Kidney (tissue), 14 donors: ENCODE data around the gene KPTN. TPM values are rescaled to one million over a fixed set of nuclear protein-coding genes. Genes with fewer than 3 reads are reported as not detected.

Experiments used
- DNase-seq, 5 donors: peaks; one replicate each; pipeline ENCODE4 v3.0.0-alpha.2; 2013 to 2020
- FAIRE-seq: peaks from 2 replicates; lab custom pipeline; 2012; peaks lifted over from hg19 to GRCh38; lab: Jason Lieb, UNC
- H3K27ac ChIP-seq, 2 donors: one replicate each; pipeline ENCODE4 v1.7.0; 2013; ENCODE audit warnings: low read depth in 2 of 2, low read length in 2 of 2, inconsistent platforms in 1 of 2
- H3K27me3 ChIP-seq: one replicate; pipeline ENCODE4 v1.7.1; 2013; ENCODE audit warnings: low read length, inconsistent platforms; ENCODE audit not compliant: control insufficient read depth, insufficient read depth
- H3K36me3 ChIP-seq, 3 donors: one replicate each; pipeline versions ENCODE4 v1.7.0 to v1.7.1; 2013; ENCODE audit warnings: low read length in 3 of 3, control low read depth in 1 of 3, inconsistent platforms in 1 of 3; ENCODE audit not compliant: insufficient read depth in 3 of 3, control insufficient read depth in 2 of 3
- H3K4me1 ChIP-seq, 3 donors: one replicate each; pipeline versions ENCODE4 v1.7.0 to v1.7.1; 2013; ENCODE audit warnings: low read length in 3 of 3, inconsistent platforms in 1 of 3, low read depth in 1 of 3; ENCODE audit not compliant: control insufficient read depth in 2 of 3, insufficient read depth in 2 of 3
- H3K4me3 ChIP-seq, 3 donors: one replicate each; pipeline versions ENCODE4 v1.7.0 to v1.8.1; 2013; ENCODE audit warnings: low read length in 3 of 3, control low read depth in 1 of 3, inconsistent platforms in 1 of 3
- H3K9ac ChIP-seq, 3 donors: one replicate each; pipeline versions ENCODE4 v1.7.0 to v1.7.1; 2013; ENCODE audit warnings: low read length in 3 of 3, control low read depth in 1 of 3, inconsistent platforms in 1 of 3
- H3K9me3 ChIP-seq, 3 donors: one replicate each; pipeline versions ENCODE4 v1.7.0 to v1.7.1; 2013; ENCODE audit warnings: low read length in 3 of 3, control low read depth in 1 of 3, inconsistent platforms in 1 of 3; ENCODE audit not compliant: control insufficient read depth in 2 of 3, insufficient read depth in 1 of 3
- intact Hi-C: fragments of 100-400 bp; cut with DNase I; formaldehyde crosslinking; loops from one replicate; pipeline ENCODE4 v1.11.1; 2022
- polyA plus RNA-seq: library from polyadenylated mRNA; stranded (reverse); fragments of 350-450 nt; fragmentation: Illumina TruSeq; extraction: RNeasy Lipid Tissue Mini Kit (QIAGEN cat#74804); gene quantifications from one replicate; pipeline ENCODE4 v1.2.3, GENCODE V29; 2014; ENCODE audit warnings: low read depth, low replicate concordance; ENCODE audit not compliant: insufficient read depth
- total RNA-seq: library from RNA; stranded (reverse); fragmentation: NEBNext Ultra II Directional; extraction: Animal tissue kit (Norgen Biotek cat#: 25700); gene quantifications from one replicate; pipeline ENCODE4 v1.2.1, GENCODE V29; 2021
- TF ChIP-seq, protein P1 (sequence below): IDR thresholded peaks from 3 replicates; pipeline ENCODE4 v1.5.1; 2012; ENCODE audit warnings: mild to moderate bottlenecking, moderate library complexity, borderline replicate concordance; ENCODE audit not compliant: insufficient read depth; ENCODE audit errors: extremely low read depth
- donor health status: control.
- donor health status: control.
- donor health status: control.
- donor health status: control.
- donor health status: control.
- donor health status: DM: yes; HTN: yes; CAD: no.
- donor health status: Normal renal cell carcinoma (clear cell type).

KPTN gene
- total and polyA plus RNA-seq, 2 donors from 2014 or later: 7.4 to 25.5 TPM

DNA sequence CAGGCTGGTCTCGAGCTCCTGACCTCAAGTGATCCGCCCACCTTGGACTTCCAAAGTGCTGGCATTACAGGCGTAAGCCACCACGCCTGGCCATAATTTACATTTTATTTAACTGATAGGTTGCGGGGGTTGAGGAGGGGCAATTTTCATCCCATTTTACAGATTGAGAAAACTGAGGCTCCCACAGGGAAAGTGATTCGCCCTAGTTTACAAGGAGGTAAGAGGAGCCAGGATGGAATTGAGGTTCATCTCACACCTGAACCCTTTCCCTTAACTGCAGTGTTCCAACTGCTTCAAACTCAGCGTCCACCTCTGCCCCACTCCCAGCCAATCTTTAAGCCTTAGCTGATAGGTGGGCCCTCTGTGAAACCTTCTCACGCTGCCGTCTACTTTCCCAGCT lies 34.8 kb upstream of the KPTN start:
- Histone ChIP-seq H3K9me3 (no peaks in the 10 kb centered on the region), H3K27ac (no peak overlapping the region), H3K27me3 (no peaks in the 10 kb centered on the region), H3K4me3 (no peak overlapping the region), H3K4me1 (peaks cover 0 to 3% (median 0%) of the 10 kb centered on the region in 3 donors), H3K36me3 (no peaks in the 10 kb centered on the region), H3K9ac (no peak overlapping the region)
- intact Hi-C loops: no loop called here
- FAIRE-seq (no peak), DNase-seq (no peak)
- TF ChIP-seq, protein P1, sequence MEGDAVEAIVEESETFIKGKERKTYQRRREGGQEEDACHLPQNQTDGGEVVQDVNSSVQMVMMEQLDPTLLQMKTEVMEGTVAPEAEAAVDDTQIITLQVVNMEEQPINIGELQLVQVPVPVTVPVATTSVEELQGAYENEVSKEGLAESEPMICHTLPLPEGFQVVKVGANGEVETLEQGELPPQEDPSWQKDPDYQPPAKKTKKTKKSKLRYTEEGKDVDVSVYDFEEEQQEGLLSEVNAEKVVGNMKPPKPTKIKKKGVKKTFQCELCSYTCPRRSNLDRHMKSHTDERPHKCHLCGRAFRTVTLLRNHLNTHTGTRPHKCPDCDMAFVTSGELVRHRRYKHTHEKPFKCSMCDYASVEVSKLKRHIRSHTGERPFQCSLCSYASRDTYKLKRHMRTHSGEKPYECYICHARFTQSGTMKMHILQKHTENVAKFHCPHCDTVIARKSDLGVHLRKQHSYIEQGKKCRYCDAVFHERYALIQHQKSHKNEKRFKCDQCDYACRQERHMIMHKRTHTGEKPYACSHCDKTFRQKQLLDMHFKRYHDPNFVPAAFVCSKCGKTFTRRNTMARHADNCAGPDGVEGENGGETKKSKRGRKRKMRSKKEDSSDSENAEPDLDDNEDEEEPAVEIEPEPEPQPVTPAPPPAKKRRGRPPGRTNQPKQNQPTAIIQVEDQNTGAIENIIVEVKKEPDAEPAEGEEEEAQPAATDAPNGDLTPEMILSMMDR: no peak

DNA sequence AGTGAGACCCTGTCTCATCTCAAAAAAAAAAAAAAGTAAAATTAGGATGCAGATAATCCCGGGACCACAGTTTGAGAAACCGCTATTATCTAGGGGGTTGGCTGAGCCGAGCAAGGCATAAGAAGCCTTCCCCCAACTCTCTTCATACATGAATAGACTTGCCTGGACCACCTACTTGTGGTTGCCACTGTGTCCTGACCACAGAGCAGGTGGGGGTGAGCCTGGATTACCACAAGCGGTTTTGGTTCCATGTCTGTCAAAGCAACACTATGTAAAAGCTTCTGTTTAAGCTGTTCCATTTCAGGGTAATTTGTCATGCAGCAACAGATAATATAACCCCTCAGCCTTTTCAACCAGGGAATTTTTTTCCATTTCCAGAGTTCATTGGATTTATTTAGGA lies 34.1 kb upstream of the KPTN start:
- TF ChIP-seq, protein P1: no peak
- intact Hi-C loops: no loop called here
- DNase-seq (no peak), FAIRE-seq (no peak)
- no peaks in the 10 kb centered on the region for H3K9me3 ChIP-seq
- H3K4me1 ChIP-seq: peaks cover 2 to 8% (median 4%) of the 10 kb centered on the region in 3 donors
- no peak overlapping the region for H3K9ac ChIP-seq
- H3K27me3 ChIP-seq: no peaks in the 10 kb centered on the region
- H3K4me3 ChIP-seq: no peak overlapping the region
- H3K36me3 ChIP-seq: no peaks in the 10 kb centered on the region
- no peak overlapping the region for H3K27ac ChIP-seq

DNA sequence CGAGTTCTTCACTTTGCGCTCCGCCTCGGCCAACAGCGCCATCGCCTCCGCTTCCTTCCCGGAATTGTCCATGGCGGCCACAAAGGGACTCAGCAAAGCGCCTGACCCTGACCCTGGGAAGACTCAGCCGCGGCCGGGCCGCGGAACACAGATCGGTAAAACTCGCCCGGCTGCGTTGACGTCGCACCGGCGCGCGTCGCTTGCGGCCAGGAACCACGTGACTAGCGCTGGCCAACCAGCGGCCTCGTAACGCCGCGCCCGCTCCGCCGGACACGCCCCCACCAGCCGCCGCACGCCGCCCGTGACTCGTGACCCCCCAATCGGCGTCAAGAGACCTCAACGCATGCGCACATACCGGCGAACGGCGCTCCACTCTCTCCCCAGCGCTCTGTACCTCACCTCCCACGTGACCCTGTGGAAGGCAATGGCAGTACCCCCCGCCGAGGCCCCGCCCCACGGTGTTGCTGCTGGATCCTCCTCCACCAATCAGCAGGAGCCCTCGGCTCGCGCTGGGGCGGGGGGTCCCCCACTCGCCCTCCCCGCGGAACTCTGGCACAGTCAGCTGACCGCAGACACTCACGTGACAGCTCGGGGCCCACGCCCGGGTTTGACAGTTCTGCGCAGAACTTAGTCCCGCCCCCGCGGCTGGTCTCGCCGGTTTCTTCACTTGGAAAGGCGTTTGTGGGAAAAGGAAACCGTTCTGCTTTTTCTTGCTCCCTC lies 31.0 kb upstream of the KPTN start, which contains the start of gene NAPA:
TSS of gene NAPA (minus strand) at position 195 of the 720 bp plus-strand sequence. CDS start at position 72, 123 bp downstream.
- Histone ChIP-seq H3K36me3 (no peaks in the 10 kb centered on the region), H3K9me3 (no peaks in the 10 kb centered on the region), H3K4me3 (peak within 1 kb of the TSS; percentile 91 to 99 (median 97)), H3K4me1 (peaks cover 4 to 34% (median 34%) of the 10 kb centered on the region in 3 donors), H3K27me3 (no peaks in the 10 kb centered on the region), H3K9ac (peak within 1 kb of the TSS; percentile 90 to 100 (median 99)), H3K27ac (peak within 1 kb of the TSS; percentile 99)
- intact Hi-C loops: no loop called here
- DNase-seq (peak; percentile 100), FAIRE-seq (peak; percentile 97)
- TF ChIP-seq, protein P1: no peak
